Fibroblast of villous mesenchyme (primary cell): ENCODE results near the gene TMEM158. TPM values are rescaled to one million over a fixed set of nuclear protein-coding genes. Genes with fewer than 3 reads are reported as not detected.

Experiments
- DNase-seq: peaks from one replicate; pipeline ENCODE4 v3.0.0-alpha.2; 2010; ENCODE audit warnings: low read depth
- H3K4me3 ChIP-seq: 2 replicates; pipeline ENCODE4 v1.5.1; 2011; ENCODE audit warnings: low read depth, mild to moderate bottlenecking, low read length
- total RNA-seq: library from RNA; depleted of rRNA; stranded (reverse); fragments of >200 nt; gene quantifications from 2 replicates; pipeline ENCODE4 v1.2.3, GENCODE V29; 2012
- TF ChIP-seq, protein P1 (sequence below): IDR thresholded peaks from 2 replicates; pipeline ENCODE4 v1.5.1; 2012; ENCODE audit warnings: low read depth, mild to moderate bottlenecking, low read length; ENCODE audit not compliant: insufficient read depth

TMEM158 gene
- total RNA-seq, 1 donor, result 22.9 TPM

- TF ChIP-seq, protein P1, sequence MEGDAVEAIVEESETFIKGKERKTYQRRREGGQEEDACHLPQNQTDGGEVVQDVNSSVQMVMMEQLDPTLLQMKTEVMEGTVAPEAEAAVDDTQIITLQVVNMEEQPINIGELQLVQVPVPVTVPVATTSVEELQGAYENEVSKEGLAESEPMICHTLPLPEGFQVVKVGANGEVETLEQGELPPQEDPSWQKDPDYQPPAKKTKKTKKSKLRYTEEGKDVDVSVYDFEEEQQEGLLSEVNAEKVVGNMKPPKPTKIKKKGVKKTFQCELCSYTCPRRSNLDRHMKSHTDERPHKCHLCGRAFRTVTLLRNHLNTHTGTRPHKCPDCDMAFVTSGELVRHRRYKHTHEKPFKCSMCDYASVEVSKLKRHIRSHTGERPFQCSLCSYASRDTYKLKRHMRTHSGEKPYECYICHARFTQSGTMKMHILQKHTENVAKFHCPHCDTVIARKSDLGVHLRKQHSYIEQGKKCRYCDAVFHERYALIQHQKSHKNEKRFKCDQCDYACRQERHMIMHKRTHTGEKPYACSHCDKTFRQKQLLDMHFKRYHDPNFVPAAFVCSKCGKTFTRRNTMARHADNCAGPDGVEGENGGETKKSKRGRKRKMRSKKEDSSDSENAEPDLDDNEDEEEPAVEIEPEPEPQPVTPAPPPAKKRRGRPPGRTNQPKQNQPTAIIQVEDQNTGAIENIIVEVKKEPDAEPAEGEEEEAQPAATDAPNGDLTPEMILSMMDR, result no peak
- DNase-seq, result no peak
- H3K4me3 ChIP-seq, result no peak overlapping the region
Measured at GRCh38 chr3:45183872-45184262, 42.2 kb downstream of the TMEM158 start.

GRCh38 chr3:45182915-45183871, 42.9 kb downstream of the TMEM158 start:
- TF ChIP-seq, protein P1, result no peak
- peak; percentile 68 for DNase-seq
- no peak overlapping the region for H3K4me3 ChIP-seq

GRCh38 chr3:45181496-45181895, 44.6 kb downstream of the TMEM158 start:
- TF ChIP-seq, protein P1, result no peak
- peak; percentile 24 for DNase-seq

DNA sequence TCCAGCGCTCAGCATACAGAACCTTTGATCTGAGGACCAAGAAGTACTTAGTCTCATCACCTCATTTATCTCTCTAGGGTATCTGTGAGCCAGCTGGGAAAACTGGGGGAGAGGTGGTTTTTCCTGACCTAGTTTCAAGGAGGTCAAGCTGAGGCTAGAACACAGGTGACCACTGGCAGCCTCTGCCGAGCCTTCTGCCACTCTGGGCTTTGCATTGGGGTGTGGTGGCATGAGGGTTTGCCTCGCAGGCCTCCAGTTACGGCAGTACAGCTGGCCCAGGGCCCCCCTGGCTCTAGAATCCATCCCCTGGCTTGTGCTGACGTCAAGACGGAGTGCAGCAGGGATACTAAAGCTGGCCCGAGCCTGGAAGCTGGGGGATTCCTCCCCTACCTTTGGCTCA, 45.2 kb downstream of the TMEM158 start:
- no peak overlapping the region for H3K4me3 ChIP-seq
- TF ChIP-seq, protein P1, result no peak
- no peak for DNase-seq

More at GRCh38 chr3:45181496-45181895, 44.6 kb downstream of the TMEM158 start:
- H3K4me3 ChIP-seq, result no peak overlapping the region

DNA sequence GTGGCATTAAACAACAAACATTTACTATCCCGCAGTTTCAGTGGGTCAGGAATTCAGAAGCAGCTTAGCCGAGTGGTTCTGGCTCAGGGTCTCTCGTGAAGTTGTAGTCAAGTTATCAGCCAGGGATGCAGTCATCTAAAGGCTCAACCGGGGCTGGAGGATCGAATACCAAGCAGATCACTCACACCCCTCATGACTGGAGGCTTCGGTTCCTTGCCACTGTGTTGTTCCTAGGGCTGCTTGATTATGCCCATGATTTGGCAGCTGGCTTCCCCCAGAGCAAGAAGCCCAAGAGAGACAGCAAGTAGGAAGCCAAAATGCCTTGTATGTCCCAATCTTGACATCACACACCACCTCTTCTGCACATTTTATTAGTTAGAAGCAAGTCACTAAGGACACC, 46.0 kb downstream of the TMEM158 start:
- no peak overlapping the region for H3K4me3 ChIP-seq
- peak; percentile 44 for DNase-seq
- TF ChIP-seq, protein P1, result no peak

DNA sequence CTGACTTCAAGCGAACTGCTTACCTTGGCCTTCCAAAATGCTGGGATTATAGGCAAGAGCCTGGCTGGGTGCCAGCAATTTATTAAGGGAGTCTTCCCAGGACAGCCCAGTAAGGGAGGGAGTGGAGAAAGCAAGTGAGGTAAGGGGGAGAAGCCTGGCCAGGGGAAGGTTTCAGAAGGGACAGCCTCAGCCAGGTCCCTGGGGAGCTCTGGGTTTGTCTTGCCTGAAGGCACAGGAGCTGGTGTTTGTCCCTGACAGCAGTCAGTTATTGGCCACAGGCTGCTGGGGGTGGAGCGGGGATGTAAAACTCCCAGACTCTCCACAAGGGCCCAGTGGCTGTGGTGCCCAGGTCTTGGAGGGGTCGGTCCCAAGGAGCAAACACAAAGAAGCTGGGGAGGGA, 46.9 kb downstream of the TMEM158 start:
- TF ChIP-seq, protein P1, result no peak
- DNase-seq, result no peak

More for the DNA sequence above, 46.9 kb downstream of the TMEM158 start:
- H3K4me3 ChIP-seq, result no peak overlapping the region
